ENCODE measurements around the gene RPS29.

DNA sequence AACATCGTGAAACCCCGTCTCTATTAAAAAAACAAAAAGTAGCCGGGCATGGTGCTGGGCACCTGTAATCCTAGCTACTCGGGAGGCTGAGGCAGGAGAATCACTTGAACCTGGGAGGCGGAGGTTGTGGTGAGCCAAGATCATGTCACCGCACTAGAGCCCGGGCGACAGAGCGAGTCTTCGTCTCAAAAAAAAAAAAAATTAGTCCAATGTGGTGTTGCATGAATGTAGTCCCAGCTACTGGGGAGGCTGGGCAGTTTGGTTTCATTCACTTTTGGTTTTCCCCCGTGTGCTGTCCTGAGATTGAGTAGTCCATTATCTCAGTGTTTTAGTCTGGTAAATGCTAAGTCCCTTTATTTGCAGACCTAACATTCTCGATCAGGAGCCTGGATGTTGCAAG, 19.5 kb downstream of the RPS29 start:
- no peak for TF ChIP-seq BHLHE40 (IDR thresholded peaks at IDR 0.05; ENCODE audit: low read depth, low read length)
- no peak for TF ChIP-seq POLR2A (IDR thresholded peaks at IDR 0.05; ENCODE audit: low read length)
- TF ChIP-seq, protein P1, sequence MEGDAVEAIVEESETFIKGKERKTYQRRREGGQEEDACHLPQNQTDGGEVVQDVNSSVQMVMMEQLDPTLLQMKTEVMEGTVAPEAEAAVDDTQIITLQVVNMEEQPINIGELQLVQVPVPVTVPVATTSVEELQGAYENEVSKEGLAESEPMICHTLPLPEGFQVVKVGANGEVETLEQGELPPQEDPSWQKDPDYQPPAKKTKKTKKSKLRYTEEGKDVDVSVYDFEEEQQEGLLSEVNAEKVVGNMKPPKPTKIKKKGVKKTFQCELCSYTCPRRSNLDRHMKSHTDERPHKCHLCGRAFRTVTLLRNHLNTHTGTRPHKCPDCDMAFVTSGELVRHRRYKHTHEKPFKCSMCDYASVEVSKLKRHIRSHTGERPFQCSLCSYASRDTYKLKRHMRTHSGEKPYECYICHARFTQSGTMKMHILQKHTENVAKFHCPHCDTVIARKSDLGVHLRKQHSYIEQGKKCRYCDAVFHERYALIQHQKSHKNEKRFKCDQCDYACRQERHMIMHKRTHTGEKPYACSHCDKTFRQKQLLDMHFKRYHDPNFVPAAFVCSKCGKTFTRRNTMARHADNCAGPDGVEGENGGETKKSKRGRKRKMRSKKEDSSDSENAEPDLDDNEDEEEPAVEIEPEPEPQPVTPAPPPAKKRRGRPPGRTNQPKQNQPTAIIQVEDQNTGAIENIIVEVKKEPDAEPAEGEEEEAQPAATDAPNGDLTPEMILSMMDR (IDR thresholded peaks at IDR 0.05), result no peak
- TF ChIP-seq EP300 (IDR thresholded peaks at IDR 0.05), result no peak
- TF ChIP-seq HOXB13 (CRISPR knock-in tag; IDR thresholded peaks at IDR 0.05; ENCODE audit: low read depth), result no peak
